MM.1S (cell line): ENCODE results near the gene SAFB2.

Experiments
- EZH2phosphoT487 ChIP-seq: fragments of 300-600 bp; sonication (generic); IDR thresholded peaks from 2 replicates; pipeline ENCODE4 v1.6.1; 2018; ENCODE audit warnings: antibody characterized with exemption, low read length
- TF ChIP-seq, protein P1 (sequence below): fragments of 300-600 bp; sonication (generic); IDR thresholded peaks from 2 replicates; pipeline ENCODE4 v1.5.1; 2016; ENCODE audit warnings: antibody characterized with exemption, low read length, mixed read lengths

DNA sequence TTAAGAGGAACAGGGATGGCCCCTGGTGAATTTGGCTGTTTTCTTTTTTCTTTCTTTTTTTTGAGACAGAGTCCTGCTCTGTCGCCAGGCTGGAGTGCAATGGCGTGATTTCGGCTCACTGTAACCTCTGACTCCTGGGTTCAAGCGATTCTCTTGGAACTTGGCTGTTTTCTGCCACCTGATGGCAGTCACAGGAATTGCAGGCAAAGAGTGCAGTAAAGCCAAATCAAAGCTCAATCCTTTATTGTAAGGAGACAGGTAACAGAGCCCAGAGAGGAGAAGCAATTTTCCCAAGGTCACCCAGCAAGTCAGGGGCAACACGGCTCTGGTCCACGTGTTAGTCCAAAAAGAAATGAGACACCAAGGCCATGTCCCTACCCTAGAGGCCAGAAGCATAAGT, 61.0 kb downstream of the SAFB2 start:
- no peak for TF ChIP-seq EZH2phosphoT487
- TF ChIP-seq, protein P1, sequence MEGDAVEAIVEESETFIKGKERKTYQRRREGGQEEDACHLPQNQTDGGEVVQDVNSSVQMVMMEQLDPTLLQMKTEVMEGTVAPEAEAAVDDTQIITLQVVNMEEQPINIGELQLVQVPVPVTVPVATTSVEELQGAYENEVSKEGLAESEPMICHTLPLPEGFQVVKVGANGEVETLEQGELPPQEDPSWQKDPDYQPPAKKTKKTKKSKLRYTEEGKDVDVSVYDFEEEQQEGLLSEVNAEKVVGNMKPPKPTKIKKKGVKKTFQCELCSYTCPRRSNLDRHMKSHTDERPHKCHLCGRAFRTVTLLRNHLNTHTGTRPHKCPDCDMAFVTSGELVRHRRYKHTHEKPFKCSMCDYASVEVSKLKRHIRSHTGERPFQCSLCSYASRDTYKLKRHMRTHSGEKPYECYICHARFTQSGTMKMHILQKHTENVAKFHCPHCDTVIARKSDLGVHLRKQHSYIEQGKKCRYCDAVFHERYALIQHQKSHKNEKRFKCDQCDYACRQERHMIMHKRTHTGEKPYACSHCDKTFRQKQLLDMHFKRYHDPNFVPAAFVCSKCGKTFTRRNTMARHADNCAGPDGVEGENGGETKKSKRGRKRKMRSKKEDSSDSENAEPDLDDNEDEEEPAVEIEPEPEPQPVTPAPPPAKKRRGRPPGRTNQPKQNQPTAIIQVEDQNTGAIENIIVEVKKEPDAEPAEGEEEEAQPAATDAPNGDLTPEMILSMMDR, result peak; percentile 56
